Endodermal cell (in vitro differentiated cells): Measurements from ENCODE around the gene QSOX1. TPM values are rescaled to one million over a fixed set of nuclear protein-coding genes. Genes with fewer than 3 reads are reported as not detected.

Experiments
- DNase-seq: peaks from one replicate; pipeline ENCODE4 v3.0.0-alpha.2; 2017
- H3K27ac ChIP-seq: 2 replicates; pipeline ENCODE4 v1.5.1; 2013; ENCODE audit warnings: mild to moderate bottlenecking, low read depth, low read length, moderate library complexity
- H3K27me3 ChIP-seq: 2 replicates; pipeline ENCODE4 v1.6.1; 2013; ENCODE audit warnings: mild to moderate bottlenecking, low read length, moderate library complexity; ENCODE audit not compliant: insufficient read depth, control insufficient read depth, poor library complexity, severe bottlenecking
- H3K36me3 ChIP-seq: 2 replicates; pipeline ENCODE4 v1.7.0; 2013; ENCODE audit warnings: mild to moderate bottlenecking, low read length, moderate library complexity; ENCODE audit not compliant: control insufficient read depth, insufficient read depth
- H3K4me1 ChIP-seq: one replicate; pipeline ENCODE4 v1.7.0; 2013; ENCODE audit warnings: low read length; ENCODE audit not compliant: control insufficient read depth, insufficient read depth
- H3K4me3 ChIP-seq: 2 replicates; pipeline ENCODE4 v1.5.1; 2013; ENCODE audit warnings: mild to moderate bottlenecking, low read length, moderate library complexity
- H3K9ac ChIP-seq: 2 replicates; pipeline ENCODE4 v1.6.1; 2013; ENCODE audit warnings: mild to moderate bottlenecking, low read length, moderate library complexity; ENCODE audit not compliant: poor library complexity, severe bottlenecking; ENCODE audit errors: extremely low read depth
- H3K9me3 ChIP-seq: 2 replicates; pipeline ENCODE4 v1.6.1; 2013; ENCODE audit warnings: mild to moderate bottlenecking, low read length, moderate library complexity; ENCODE audit not compliant: control insufficient read depth
- H3K27ac Mint-ChIP-seq: 2 replicates; pipeline ENCODE4 v1.8.0; 2020; ENCODE audit warnings: mixed read lengths
- H3K27me3 Mint-ChIP-seq: 2 replicates; pipeline ENCODE4 v1.8.0; 2021; ENCODE audit warnings: mild to moderate bottlenecking, mixed read lengths; ENCODE audit not compliant: insufficient read depth
- H3K36me3 Mint-ChIP-seq: 2 replicates; pipeline ENCODE4 v1.8.0; 2020; ENCODE audit warnings: low read depth, mixed read lengths
- H3K4me1 Mint-ChIP-seq: 2 replicates; pipeline ENCODE4 v1.8.0; 2020; ENCODE audit warnings: mixed read lengths
- H3K4me3 Mint-ChIP-seq: 2 replicates; pipeline ENCODE4 v1.8.0; 2020; ENCODE audit warnings: mild to moderate bottlenecking, moderate library complexity, mixed read lengths
- H3K9me3 Mint-ChIP-seq: 2 replicates; pipeline ENCODE4 v1.8.0; 2020; ENCODE audit warnings: mild to moderate bottlenecking, mixed read lengths
- CTCF ChIP-seq: fragments of 200-600 bp; sonication (generic); conservative IDR thresholded peaks from 2 replicates; pipeline ENCODE4 v1.5.0; 2021; ENCODE audit warnings: antibody characterized with exemption, mild to moderate bottlenecking
- WGBS, 2 experiments: methylation state at CpG; one replicate each; pipeline versions ENCODE4 v1.1.5 to v1.1.7; 2013; ENCODE audit warnings: missing lambda C conversion rate in 2 of 2, mixed read lengths in 1 of 2; ENCODE audit not compliant: insufficient coverage in 1 of 2, insufficient read length in 1 of 2; 5-methylcytosine and 5-hydroxymethylcytosine counted together
- total RNA-seq, 2 donors: library from RNA; stranded (reverse); fragmentation: NEBNext Ultra II Directional in 1 of 2; extraction: Animal tissue kit (Norgen Biotek cat#: 25700) in 1 of 2; gene quantifications; 2 replicates in 1 of 2; 3 replicates in 1 of 2; pipeline ENCODE4 v1.2.1, GENCODE V29; 2021

The QSOX1 gene
- total RNA-seq, 2 donors from 2014 or later, result 77.9 to 116 TPM

GRCh38 chr1:180243517-180244221, 89.0 kb downstream of the QSOX1 start:
- Histone ChIP-seq H3K4me1 (no peaks in the 10 kb centered on the region), H3K4me3 (no peak overlapping the region), H3K9me3 (no peaks in the 10 kb centered on the region), H3K27ac (no peak overlapping the region), H3K27me3 (peaks cover 44% of the 10 kb centered on the region), H3K36me3 (no peaks in the 10 kb centered on the region), H3K9ac (no peak overlapping the region)
- Mint-ChIP-seq H3K36me3 (no peaks in the 10 kb centered on the region), H3K4me1 (peaks cover 7% of the 10 kb centered on the region), H3K27me3 (peaks cover 60% of the 10 kb centered on the region), H3K27ac (no peak overlapping the region), H3K4me3 (no peak overlapping the region), H3K9me3 (no peaks in the 10 kb centered on the region)
- no peak for DNase-seq
- 80 to 95% methylated on average over 2 to 11 of the region's 11 CpGs for WGBS, 2 experiments
- TF ChIP-seq CTCF, result no peak

GRCh38 chr1:180244840-180245239, 90.2 kb downstream of the QSOX1 start:
- Histone ChIP-seq H3K4me1 (no peaks in the 10 kb centered on the region), H3K9ac (no peak overlapping the region), H3K27ac (no peak overlapping the region), H3K36me3 (no peaks in the 10 kb centered on the region), H3K4me3 (no peak overlapping the region), H3K27me3 (peaks cover 33% of the 10 kb centered on the region), H3K9me3 (no peaks in the 10 kb centered on the region)
- no peak for TF ChIP-seq CTCF
- Mint-ChIP-seq H3K4me1 (no peaks in the 10 kb centered on the region), H3K27me3 (peaks cover 57% of the 10 kb centered on the region), H3K9me3 (no peaks in the 10 kb centered on the region), H3K27ac (no peak overlapping the region), H3K4me3 (no peak overlapping the region), H3K36me3 (no peaks in the 10 kb centered on the region)
- WGBS, 2 experiments, result 85 to 89% methylated on average over 5 to 6 of the region's 6 CpGs
- no peak for DNase-seq

GRCh38 chr1:180246579-180246978, 91.9 kb downstream of the QSOX1 start:
- no peak for TF ChIP-seq CTCF
- Histone ChIP-seq H3K9ac (no peak overlapping the region), H3K27ac (no peak overlapping the region), H3K27me3 (peaks cover 15% of the 10 kb centered on the region), H3K36me3 (no peaks in the 10 kb centered on the region), H3K9me3 (no peaks in the 10 kb centered on the region), H3K4me1 (no peaks in the 10 kb centered on the region), H3K4me3 (no peak overlapping the region)
- Mint-ChIP-seq H3K27ac (no peak overlapping the region), H3K27me3 (peaks cover 47% of the 10 kb centered on the region), H3K4me1 (no peaks in the 10 kb centered on the region), H3K9me3 (no peaks in the 10 kb centered on the region), H3K36me3 (no peaks in the 10 kb centered on the region), H3K4me3 (no peak overlapping the region)
- no peak for DNase-seq
- WGBS, 2 experiments, result 83 to 100% methylated on average over 4 to 5 of the region's 5 CpGs
